PC-3 (cell line): ENCODE measurements around the gene MIB2. TPM values are rescaled to one million over a fixed set of nuclear protein-coding genes. Genes with fewer than 3 reads are reported as not detected.

Source experiments
- ATAC-seq: fragments of 200-7000 bp; cut with Tn5 transposase; 2 replicates; pipeline ENCODE4 v1.9.1; 2020; ENCODE audit warnings: mild to moderate bottlenecking, moderate library complexity
- BruUV-seq: library from RNA; stranded (reverse); fragments of 400-500 nt; replicated peaks from 2 replicates; lab custom pipeline; 2021; lab: Mats Ljungman, UMichigan
- CTCF ChIA-PET: fragments of 300-600 bp; sonication (Branson Sonifier 250); formaldehyde crosslinking; loops from one replicate; lab custom pipeline; 2022; ENCODE audit warnings: antibody characterized with exemption; lab: Charles Lee
- POLR2A ChIA-PET: fragments of 300-600 bp; sonication (Branson Sonifier 250); formaldehyde crosslinking; loops from one replicate; lab custom pipeline; 2022; ENCODE audit warnings: antibody characterized with exemption; ENCODE audit not compliant: unreplicated experiment; lab: Charles Lee
- DNase-seq: peaks from one replicate; pipeline ENCODE4 v3.0.0-alpha.2; 2015
- H2AFZ ChIP-seq: fragments of 300-600 bp; sonication (generic); 2 replicates; pipeline ENCODE4 v1.6.0; 2016; ENCODE audit warnings: antibody characterized with exemption, low read length
- H3F3A ChIP-seq: fragments of 300-600 bp; sonication (generic); one replicate; pipeline ENCODE4 v1.6.0; 2017; ENCODE audit warnings: antibody characterized with exemption, low read length, control low read depth, mild to moderate bottlenecking; ENCODE audit not compliant: unreplicated experiment
- H3K27ac ChIP-seq: fragments of 300-600 bp; sonication (generic); 2 replicates; pipeline ENCODE4 v1.5.1; 2016; ENCODE audit warnings: mild to moderate bottlenecking, low read length
- H3K27me3 ChIP-seq: fragments of 300-600 bp; sonication (generic); 2 replicates; pipeline ENCODE4 v1.6.1; 2016; ENCODE audit warnings: low read length, mixed read lengths
- H3K36me3 ChIP-seq: fragments of 300-600 bp; sonication (generic); 2 replicates; pipeline ENCODE4 v1.6.1; 2016; ENCODE audit warnings: low read depth, mixed run types, low read length, mixed read lengths
- H3K4me1 ChIP-seq: fragments of 300-600 bp; sonication (generic); 2 replicates; pipeline ENCODE4 v1.5.1; 2016; ENCODE audit warnings: low read length; ENCODE audit not compliant: insufficient read depth
- H3K4me2 ChIP-seq: fragments of 300-600 bp; sonication (generic); 2 replicates; pipeline ENCODE4 v1.6.0; 2016; ENCODE audit warnings: low read length
- H3K4me3 ChIP-seq: fragments of 300-600 bp; sonication (generic); 2 replicates; pipeline ENCODE4 v1.5.1; 2016; ENCODE audit warnings: mild to moderate bottlenecking, low read length, mixed read lengths
- H3K79me2 ChIP-seq: fragments of 300-600 bp; sonication (generic); 2 replicates; pipeline ENCODE4 v1.6.1; 2017; ENCODE audit warnings: low read length, mixed read lengths
- H3K9ac ChIP-seq: fragments of 300-600 bp; sonication (generic); 2 replicates; pipeline ENCODE4 v1.6.0; 2016; ENCODE audit warnings: mild to moderate bottlenecking, low read length
- H3K9me2 ChIP-seq: fragments of 300-600 bp; sonication (generic); replicated peaks from 2 replicates; pipeline ENCODE4 v1.6.1; 2016; ENCODE audit warnings: mixed run types, low read length, mixed read lengths
- H3K9me3 ChIP-seq: fragments of 300-600 bp; sonication (generic); 2 replicates; pipeline ENCODE4 v1.6.1; 2016; ENCODE audit warnings: low read length, mixed read lengths
- H4K20me1 ChIP-seq: fragments of 300-600 bp; sonication (generic); 2 replicates; pipeline ENCODE4 v1.6.1; 2016; ENCODE audit warnings: low read length, mixed read lengths
- CTCF ChIP-seq: fragments of 300-600 bp; sonication (generic); conservative IDR thresholded peaks from 2 replicates; pipeline ENCODE4 v1.5.1; 2017; ENCODE audit warnings: antibody characterized with exemption, low read depth, mild to moderate bottlenecking, low read length
- EZH2 ChIP-seq: fragments of 300-600 bp; sonication (generic); IDR thresholded peaks from one replicate; pipeline ENCODE4 v1.6.1; 2017; ENCODE audit warnings: antibody characterized with exemption, mild to moderate bottlenecking, low read length; ENCODE audit not compliant: unreplicated experiment
- EZH2phosphoT487 ChIP-seq: fragments of 300-600 bp; sonication (generic); IDR thresholded peaks from 2 replicates; pipeline ENCODE4 v1.6.1; 2018; ENCODE audit warnings: mild to moderate bottlenecking, antibody characterized with exemption, low read length, borderline replicate concordance
- intact Hi-C: fragments of 100-400 bp; cut with micrococcal nuclease; formaldehyde crosslinking; loops from 2 replicates; pipeline ENCODE4 v1.9.0; 2023
- total RNA-seq: library from RNA; depleted of rRNA; stranded (reverse); fragments of >200 nt; gene quantifications from 2 replicates; pipeline ENCODE4 v1.2.3, GENCODE V29; 2014

Gene MIB2
- total RNA-seq, 1 experiment from 2014 or later: 164 TPM

DNA sequence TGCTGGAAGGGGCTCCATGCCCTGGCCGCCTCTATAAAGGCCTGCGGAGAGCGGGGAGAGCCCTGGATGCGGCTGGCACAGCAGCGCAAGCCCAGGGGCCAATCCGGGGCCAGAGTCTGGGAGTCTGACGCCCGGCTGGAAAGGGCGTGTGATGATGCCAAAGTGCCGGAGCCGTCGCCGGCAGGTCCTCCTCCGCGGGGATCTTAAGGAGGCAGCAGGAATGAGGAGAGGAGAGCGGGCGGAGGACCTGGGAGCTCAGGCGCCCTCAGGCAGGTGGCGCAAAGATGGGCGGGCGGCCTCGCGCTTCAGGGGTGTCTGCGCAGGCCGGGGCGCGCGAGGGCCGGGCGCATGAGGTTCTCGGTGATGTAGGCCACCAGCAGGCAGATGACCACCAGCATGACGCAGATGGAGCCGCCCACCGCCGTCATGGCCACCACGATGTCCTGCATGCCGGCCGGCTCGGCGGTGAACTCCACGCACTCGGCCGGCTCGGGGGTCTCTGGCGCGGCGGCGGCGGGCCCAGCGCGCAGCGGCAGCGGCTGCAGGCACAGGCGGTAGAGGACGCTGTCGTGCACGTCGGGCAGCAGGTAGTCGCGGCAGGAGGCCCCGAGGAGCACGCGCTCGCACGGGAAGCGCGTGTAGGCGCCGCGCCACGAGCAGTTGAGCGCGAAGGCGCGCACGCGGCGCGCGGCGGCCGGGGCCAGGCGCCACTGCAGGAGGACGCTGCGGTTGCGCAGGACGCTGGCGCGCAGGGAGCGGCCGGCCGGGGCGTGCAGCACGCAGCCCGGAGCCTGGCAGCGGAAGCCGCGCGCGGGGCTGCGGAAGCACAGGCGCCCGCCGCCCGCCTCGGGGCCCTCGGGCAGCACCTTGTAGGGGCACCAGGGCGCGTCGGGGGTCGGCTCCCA lies 16.0 kb upstream of the MIB2 start:
- Histone ChIP-seq H2AFZ (no peak overlapping the region), H3K27ac (no peak overlapping the region), H3K36me3 (no peaks in the 10 kb centered on the region), H3K9me2 (no peaks in the 10 kb centered on the region), H3K4me3 (no peak overlapping the region), H3K4me1 (peaks cover 5% of the 10 kb centered on the region), H3K79me2 (no peaks in the 10 kb centered on the region), H3K27me3 (peaks cover 4% of the 10 kb centered on the region; the same call in 1 of the 2 replicates), H3F3A (no peaks in the 10 kb centered on the region), H3K4me2 (peak overlapping the region; percentile 53), H4K20me1 (no peaks in the 10 kb centered on the region), H3K9me3 (no peaks in the 10 kb centered on the region), H3K9ac (no peak overlapping the region)
- CTCF ChIA-PET: no interaction called here
- no TSS peak for BruUV-seq
- POLR2A ChIA-PET: no interaction called here
- intact Hi-C loops: no loop called here
- no peak for TF ChIP-seq EZH2
- TF ChIP-seq EZH2phosphoT487: 0 out of 2 replicates have a peak, but pooled peaks have one; percentile 47
- peak; percentile 39 for ATAC-seq
- peak; percentile 36 for DNase-seq

GRCh38 chr1:1599935-1600860 lies 15.1 kb upstream of the MIB2 start, which contains the start of gene FNDC10:
TSS of gene FNDC10 (minus strand) at chr1:1600135. CDS start at chr1:1600015, 120 bp downstream.
- no peaks in the 10 kb centered on the region for H3F3A ChIP-seq
- no peaks in the 10 kb centered on the region for H3K36me3 ChIP-seq
- no peaks in the 10 kb centered on the region for H3K79me2 ChIP-seq
- intact Hi-C loops: no loop called here
- peak within 1 kb of the TSS; percentile 68 for H3K4me3 ChIP-seq
- peak within 1 kb of the TSS; percentile 95 for H3K4me2 ChIP-seq
- ChIA-PET POLR2A (no interaction called here), CTCF (no interaction called here)
- H3K9me3 ChIP-seq: no peaks in the 10 kb centered on the region
- ATAC-seq: peak; percentile 18
- no peaks in the 10 kb centered on the region for H4K20me1 ChIP-seq
- no TSS peak for BruUV-seq
- peaks cover 4% of the 10 kb centered on the region; the same call in 1 of the 2 replicates for H3K27me3 ChIP-seq
- no peak for TF ChIP-seq EZH2phosphoT487
- TF ChIP-seq EZH2: no peak
- no peak for TF ChIP-seq CTCF
- no peak within 1 kb of the TSS for H3K9ac ChIP-seq
- peaks cover 5% of the 10 kb centered on the region for H3K4me1 ChIP-seq
- no peak for DNase-seq
- no peak within 1 kb of the TSS for H3K27ac ChIP-seq
- no peaks in the 10 kb centered on the region for H3K9me2 ChIP-seq
- peak within 1 kb of the TSS; percentile 74 for H2AFZ ChIP-seq
